ENCODE data around the gene THSD7A.

- TF ChIP-seq POLR2AphosphoS5 (IDR thresholded peaks at IDR 0.05) (no peak), EP300 (conservative IDR thresholded peaks at IDR 0.05; ENCODE audit: poor library complexity, severe bottlenecking) (no peak), EZH2 (IDR thresholded peaks at IDR 0.05; ENCODE audit: borderline replicate concordance, insufficient read depth, low read length, poor library complexity, severe bottlenecking) (no peak), SMC3 (conservative IDR thresholded peaks at IDR 0.05; ENCODE audit: poor library complexity) (no peak), TAF1 (IDR thresholded peaks at IDR 0.05; ENCODE audit: low read depth) (no peak)
- TF ChIP-seq, protein P1, sequence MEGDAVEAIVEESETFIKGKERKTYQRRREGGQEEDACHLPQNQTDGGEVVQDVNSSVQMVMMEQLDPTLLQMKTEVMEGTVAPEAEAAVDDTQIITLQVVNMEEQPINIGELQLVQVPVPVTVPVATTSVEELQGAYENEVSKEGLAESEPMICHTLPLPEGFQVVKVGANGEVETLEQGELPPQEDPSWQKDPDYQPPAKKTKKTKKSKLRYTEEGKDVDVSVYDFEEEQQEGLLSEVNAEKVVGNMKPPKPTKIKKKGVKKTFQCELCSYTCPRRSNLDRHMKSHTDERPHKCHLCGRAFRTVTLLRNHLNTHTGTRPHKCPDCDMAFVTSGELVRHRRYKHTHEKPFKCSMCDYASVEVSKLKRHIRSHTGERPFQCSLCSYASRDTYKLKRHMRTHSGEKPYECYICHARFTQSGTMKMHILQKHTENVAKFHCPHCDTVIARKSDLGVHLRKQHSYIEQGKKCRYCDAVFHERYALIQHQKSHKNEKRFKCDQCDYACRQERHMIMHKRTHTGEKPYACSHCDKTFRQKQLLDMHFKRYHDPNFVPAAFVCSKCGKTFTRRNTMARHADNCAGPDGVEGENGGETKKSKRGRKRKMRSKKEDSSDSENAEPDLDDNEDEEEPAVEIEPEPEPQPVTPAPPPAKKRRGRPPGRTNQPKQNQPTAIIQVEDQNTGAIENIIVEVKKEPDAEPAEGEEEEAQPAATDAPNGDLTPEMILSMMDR (IDR thresholded peaks at IDR 0.05; ENCODE audit: poor library complexity, severe bottlenecking) = no peak
These were observed 383.7 kb downstream of the THSD7A start for GRCh38 chr7:11448323-11448722.
